ENCODE data around the gene DNASE1L3.

The DNASE1L3 gene

GRCh38 chr3:58184309-58184981, 26.3 kb downstream of the DNASE1L3 start:
- no peak for DNase-seq (ENCODE audit: low spot score)
- no peak overlapping the region for H3K4me3 ChIP-seq
- TF ChIP-seq CTCF (IDR thresholded peaks at IDR 0.05), result no peak
- no peak overlapping the region for H3K27ac ChIP-seq

- Histone ChIP-seq H3K4me3 (no peak overlapping the region), H3K27ac (no peak overlapping the region)
- DNase-seq (ENCODE audit: low spot score), result no peak
- no peak for TF ChIP-seq CTCF (IDR thresholded peaks at IDR 0.05)
Measured at GRCh38 chr3:58183891-58184290, 26.9 kb downstream of the DNASE1L3 start.

GRCh38 chr3:58183221-58183620, 27.6 kb downstream of the DNASE1L3 start:
- no peak for TF ChIP-seq CTCF (IDR thresholded peaks at IDR 0.05)
- Histone ChIP-seq H3K4me3 (no peak overlapping the region), H3K27ac (no peak overlapping the region)

GRCh38 chr3:58180940-58181587, 29.7 kb downstream of the DNASE1L3 start:
- no peak for DNase-seq (ENCODE audit: low spot score)
- no peak overlapping the region for H3K27ac ChIP-seq
- TF ChIP-seq CTCF (IDR thresholded peaks at IDR 0.05), result no peak
- no peak overlapping the region for H3K4me3 ChIP-seq

More at GRCh38 chr3:58183221-58183620, 27.6 kb downstream of the DNASE1L3 start:
- no peak for DNase-seq (ENCODE audit: low spot score)

GRCh38 chr3:58180099-58180880, 30.5 kb downstream of the DNASE1L3 start:
- no peak overlapping the region for H3K27ac ChIP-seq
- no peak for DNase-seq (ENCODE audit: low spot score)
- TF ChIP-seq CTCF (IDR thresholded peaks at IDR 0.05), result no peak
- no peak overlapping the region for H3K4me3 ChIP-seq

GRCh38 chr3:58179235-58180098, 31.3 kb downstream of the DNASE1L3 start:
- H3K4me3 ChIP-seq, result no peak overlapping the region
- H3K27ac ChIP-seq, result no peak overlapping the region
- no peak for DNase-seq (ENCODE audit: low spot score)
- TF ChIP-seq CTCF (IDR thresholded peaks at IDR 0.05), result no peak

All from coronary artery (tissue), 2 donors.